Kidney epithelial cell (primary cell): ENCODE results near the gene TAB2. TPM values are rescaled to one million over a fixed set of nuclear protein-coding genes. Genes with fewer than 3 reads are reported as not detected.
A peak's percentile ranks its signal among the peaks of the same experiment; 100 is the strongest.

Source experiments
- DNase-seq: peaks from one replicate; pipeline ENCODE4 v3.0.0-alpha.2; 2010; ENCODE audit warnings: low read depth
- H3K27me3 ChIP-seq: 2 replicates; pipeline ENCODE4 v1.6.0; 2011; ENCODE audit warnings: low read length; ENCODE audit not compliant: control insufficient read depth, insufficient read depth
- H3K36me3 ChIP-seq: 2 replicates; pipeline ENCODE4 v1.5.1; 2011; ENCODE audit warnings: low read length; ENCODE audit not compliant: control insufficient read depth, insufficient read depth
- H3K4me3 ChIP-seq: 2 replicates; pipeline ENCODE4 v1.5.1; 2011; ENCODE audit warnings: low read depth, mild to moderate bottlenecking, control low read depth, low read length
- total RNA-seq: library from RNA; depleted of rRNA; stranded (reverse); fragments of >200 nt; gene quantifications from 2 replicates; pipeline ENCODE4 v1.2.3, GENCODE V29; 2015
- TF ChIP-seq, protein P1 (sequence below): IDR thresholded peaks from 2 replicates; pipeline ENCODE4 v1.5.1; 2011; ENCODE audit warnings: mild to moderate bottlenecking, moderate library complexity, low read length, control low read depth, inconsistent platforms; ENCODE audit not compliant: insufficient read depth, poor library complexity, severe bottlenecking

TAB2 gene, protein sequence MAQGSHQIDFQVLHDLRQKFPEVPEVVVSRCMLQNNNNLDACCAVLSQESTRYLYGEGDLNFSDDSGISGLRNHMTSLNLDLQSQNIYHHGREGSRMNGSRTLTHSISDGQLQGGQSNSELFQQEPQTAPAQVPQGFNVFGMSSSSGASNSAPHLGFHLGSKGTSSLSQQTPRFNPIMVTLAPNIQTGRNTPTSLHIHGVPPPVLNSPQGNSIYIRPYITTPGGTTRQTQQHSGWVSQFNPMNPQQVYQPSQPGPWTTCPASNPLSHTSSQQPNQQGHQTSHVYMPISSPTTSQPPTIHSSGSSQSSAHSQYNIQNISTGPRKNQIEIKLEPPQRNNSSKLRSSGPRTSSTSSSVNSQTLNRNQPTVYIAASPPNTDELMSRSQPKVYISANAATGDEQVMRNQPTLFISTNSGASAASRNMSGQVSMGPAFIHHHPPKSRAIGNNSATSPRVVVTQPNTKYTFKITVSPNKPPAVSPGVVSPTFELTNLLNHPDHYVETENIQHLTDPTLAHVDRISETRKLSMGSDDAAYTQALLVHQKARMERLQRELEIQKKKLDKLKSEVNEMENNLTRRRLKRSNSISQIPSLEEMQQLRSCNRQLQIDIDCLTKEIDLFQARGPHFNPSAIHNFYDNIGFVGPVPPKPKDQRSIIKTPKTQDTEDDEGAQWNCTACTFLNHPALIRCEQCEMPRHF
- 30.4 and 30.7 TPM in 2 replicates for total RNA-seq

DNA sequence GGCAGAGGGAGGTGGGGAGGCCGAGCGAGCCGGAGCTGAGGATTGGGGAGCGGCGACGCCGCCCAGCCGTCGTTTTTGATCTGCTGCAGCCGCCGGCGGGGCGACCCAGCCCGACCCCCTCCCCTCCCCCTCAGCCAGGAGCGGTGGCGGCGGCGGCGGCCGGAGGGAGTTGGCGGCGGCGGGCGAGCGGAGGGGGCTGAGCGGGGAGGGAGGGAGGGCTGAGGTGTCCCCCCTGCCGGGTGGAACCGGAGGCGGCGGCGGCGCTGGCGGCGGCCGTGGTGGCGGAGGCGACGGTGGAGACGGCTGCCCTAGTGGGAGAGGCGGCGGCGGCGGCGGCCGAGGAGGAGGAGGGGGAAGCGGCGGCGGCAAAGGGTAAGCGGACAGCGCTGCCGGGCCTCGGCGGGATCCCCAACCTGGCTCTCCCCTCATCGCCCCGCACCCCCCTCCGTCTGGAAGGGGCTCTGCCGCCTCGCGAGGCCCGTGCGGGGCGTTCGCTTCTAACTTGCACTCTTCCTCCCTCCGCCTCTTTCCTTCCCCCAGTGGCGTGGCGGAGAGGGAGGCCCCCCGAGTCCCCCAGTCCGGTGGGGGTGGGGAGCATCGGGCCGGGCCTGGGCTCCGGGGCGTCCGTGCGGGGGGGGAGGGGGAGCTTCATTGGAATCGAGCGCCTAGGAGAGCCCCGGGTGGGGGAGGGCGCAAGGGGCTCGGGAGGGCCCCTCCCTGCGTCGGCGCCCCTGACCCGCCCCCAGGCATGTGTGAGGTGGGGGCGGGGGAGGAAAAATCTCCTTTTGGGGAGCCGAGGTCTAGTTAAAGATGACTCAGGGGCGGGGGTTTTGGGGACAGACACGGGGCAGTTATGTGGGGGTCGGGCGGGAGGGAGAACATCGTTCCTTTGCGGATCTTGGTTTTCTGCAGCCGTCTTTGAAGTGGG lies at the start of gene TAB2:
Gene TAB2, plus strand, starts transcription at position 69 of the 928 bp plus-strand sequence. CDS start 52,286 bp downstream, outside the sequence.
- TF ChIP-seq, protein P1, sequence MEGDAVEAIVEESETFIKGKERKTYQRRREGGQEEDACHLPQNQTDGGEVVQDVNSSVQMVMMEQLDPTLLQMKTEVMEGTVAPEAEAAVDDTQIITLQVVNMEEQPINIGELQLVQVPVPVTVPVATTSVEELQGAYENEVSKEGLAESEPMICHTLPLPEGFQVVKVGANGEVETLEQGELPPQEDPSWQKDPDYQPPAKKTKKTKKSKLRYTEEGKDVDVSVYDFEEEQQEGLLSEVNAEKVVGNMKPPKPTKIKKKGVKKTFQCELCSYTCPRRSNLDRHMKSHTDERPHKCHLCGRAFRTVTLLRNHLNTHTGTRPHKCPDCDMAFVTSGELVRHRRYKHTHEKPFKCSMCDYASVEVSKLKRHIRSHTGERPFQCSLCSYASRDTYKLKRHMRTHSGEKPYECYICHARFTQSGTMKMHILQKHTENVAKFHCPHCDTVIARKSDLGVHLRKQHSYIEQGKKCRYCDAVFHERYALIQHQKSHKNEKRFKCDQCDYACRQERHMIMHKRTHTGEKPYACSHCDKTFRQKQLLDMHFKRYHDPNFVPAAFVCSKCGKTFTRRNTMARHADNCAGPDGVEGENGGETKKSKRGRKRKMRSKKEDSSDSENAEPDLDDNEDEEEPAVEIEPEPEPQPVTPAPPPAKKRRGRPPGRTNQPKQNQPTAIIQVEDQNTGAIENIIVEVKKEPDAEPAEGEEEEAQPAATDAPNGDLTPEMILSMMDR = no peak
- Histone ChIP-seq H3K27me3 (no peaks in the 10 kb centered on the region), H3K36me3 (no peaks in the 10 kb centered on the region), H3K4me3 (peak within 1 kb of the TSS; percentile 99)
- no peak for DNase-seq

DNA sequence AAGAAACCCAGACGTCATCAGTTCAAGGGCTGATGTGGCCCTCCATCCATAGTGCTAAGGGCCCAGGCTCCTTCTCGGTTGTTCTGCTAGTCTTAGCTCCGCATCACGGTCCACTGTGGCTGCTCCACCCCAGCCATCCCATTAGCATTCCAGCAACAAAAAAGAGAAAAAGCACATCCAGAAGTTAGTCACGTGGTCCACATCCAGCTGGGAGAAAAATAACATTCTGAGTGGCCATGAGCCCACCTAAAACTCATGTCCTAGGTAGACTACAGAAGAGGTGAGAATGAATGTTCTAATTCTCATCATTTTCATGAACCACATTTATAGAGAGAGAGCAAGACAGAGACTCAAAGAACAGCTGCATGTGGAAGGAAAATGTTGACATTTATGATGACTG lies 49.4 kb upstream of the TAB2 start:
- no peaks in the 10 kb centered on the region for H3K36me3 ChIP-seq
- DNase-seq = no peak
- TF ChIP-seq, protein P1 = no peak
- peaks cover 2% of the 10 kb centered on the region for H3K27me3 ChIP-seq
- no peak overlapping the region for H3K4me3 ChIP-seq

DNA sequence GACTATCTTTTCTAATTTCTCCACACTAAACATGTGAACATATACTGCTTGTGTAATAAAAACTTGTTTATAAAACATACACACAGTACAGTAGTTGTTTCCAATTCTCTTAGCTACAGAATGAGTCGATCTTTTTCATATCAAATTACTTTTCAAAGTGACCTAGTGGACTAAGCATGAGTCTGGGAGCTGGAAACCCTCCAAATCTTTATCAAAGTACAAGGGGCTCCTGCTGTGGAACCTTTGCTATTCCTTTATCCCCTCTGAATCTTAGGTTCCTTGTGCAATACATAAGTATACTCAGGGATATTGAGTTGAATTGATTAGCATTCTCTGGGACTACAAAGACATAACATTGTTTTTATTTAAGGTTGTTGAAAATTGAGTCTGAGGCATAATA lies 48.7 kb upstream of the TAB2 start:
- TF ChIP-seq, protein P1 = no peak
- Histone ChIP-seq H3K36me3 (no peaks in the 10 kb centered on the region), H3K27me3 (peaks cover 2% of the 10 kb centered on the region), H3K4me3 (no peak overlapping the region)
- DNase-seq = no peak

DNA sequence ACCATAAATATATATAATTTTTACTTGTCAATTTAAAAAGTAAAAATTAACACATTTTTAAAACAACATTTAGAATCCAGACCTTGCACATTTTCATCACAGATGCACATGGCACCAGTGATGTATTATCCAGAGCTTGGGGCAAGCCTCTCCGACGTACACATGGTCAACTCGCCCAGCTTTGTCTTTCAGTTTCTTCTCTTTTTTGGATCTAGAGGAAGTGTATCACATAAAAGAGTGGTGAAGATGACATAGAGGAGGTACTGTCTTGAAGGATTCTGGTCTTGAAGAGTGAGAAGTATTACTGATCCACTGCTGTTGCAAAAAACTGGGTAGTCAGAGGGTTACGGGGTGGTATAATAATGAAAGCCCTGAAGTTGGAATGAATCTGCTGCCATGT lies 46.9 kb upstream of the TAB2 start:
- peaks cover 2% of the 10 kb centered on the region for H3K27me3 ChIP-seq
- H3K4me3 ChIP-seq = no peak overlapping the region
- TF ChIP-seq, protein P1 = no peak
- DNase-seq = no peak
- H3K36me3 ChIP-seq = no peaks in the 10 kb centered on the region

DNA sequence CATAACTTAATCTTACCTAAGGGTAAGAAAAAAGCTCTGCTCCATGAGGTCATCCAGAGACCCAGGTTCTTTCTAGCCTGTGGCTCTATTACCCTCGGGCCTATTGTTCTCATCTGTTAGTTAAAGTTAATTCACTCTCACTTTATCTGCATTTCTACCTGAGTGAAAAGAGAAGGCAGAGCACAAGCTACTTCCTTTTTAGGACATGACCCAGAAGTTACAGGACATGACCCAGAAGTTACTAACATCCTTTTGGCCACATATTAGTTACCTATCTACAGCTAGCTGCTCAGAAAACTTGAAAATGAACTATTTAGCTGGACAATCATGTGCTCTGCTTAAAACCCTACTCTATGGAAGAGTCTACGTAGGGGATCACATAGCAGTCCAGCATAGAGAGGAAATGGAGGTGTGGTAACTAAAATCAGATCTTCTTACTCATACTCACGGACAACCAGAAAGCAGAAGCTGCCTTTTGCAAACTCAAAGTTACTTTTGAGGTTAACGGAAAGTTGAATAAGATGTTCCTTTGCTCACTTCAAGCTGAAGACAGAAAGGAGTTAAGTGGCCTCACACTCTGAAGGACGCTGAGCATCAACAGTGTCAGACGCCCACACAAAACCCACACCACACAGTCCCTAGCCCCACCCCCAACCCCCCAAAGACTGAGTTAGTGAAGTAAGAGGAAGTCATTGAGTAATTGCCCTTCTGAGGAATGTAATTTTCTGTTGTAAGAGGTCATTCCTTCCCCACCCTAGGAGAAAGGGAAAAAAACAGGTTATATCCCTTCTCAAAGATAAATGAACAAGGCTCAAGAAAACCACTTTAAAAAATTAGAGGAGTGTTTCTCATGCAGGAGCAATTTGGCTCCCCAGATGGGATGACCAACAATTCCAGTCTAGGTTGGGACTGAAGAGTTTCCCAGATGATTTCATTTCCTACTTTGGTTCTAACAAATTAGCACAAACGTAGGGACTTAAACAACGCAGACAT lies 45.9 kb upstream of the TAB2 start:
- TF ChIP-seq, protein P1 = no peak
- H3K36me3 ChIP-seq = no peaks in the 10 kb centered on the region
- DNase-seq = no peak
- H3K4me3 ChIP-seq = no peak overlapping the region
- no peaks in the 10 kb centered on the region for H3K27me3 ChIP-seq
